IPS-NIHi11 (cell line): ENCODE data around the gene DEK.
"Not testable (repeated sequence)": the region's sequence is repeated elsewhere in the genome, so short reads cannot be mapped to it uniquely, and the experiment has no call there.

Experiments used
- DNase-seq: peaks from one replicate; pipeline ENCODE4 v3.0.0; 2012; ENCODE audit warnings: mixed read lengths, low spot score

Gene DEK

GRCh38 chr6:18237167-18237566 is 27.2 kb downstream of the DEK start:
- no peak for DNase-seq

GRCh38 chr6:18235524-18235923 is 28.8 kb downstream of the DEK start:
- DNase-seq: no peak

- DNase-seq: no peak
Measured at GRCh38 chr6:18234564-18234963, 29.8 kb downstream of the DEK start.

GRCh38 chr6:18233770-18234169 is 30.6 kb downstream of the DEK start:
- not testable (repeated sequence) for DNase-seq

GRCh38 chr6:18231856-18232255 is 32.5 kb downstream of the DEK start:
- DNase-seq: not testable (repeated sequence)

GRCh38 chr6:18228590-18228989 is 35.7 kb downstream of the DEK start:
- DNase-seq: not testable (repeated sequence)

- not testable (repeated sequence) for DNase-seq
Measured at GRCh38 chr6:18227166-18227565, 37.2 kb downstream of the DEK start.

- not testable (repeated sequence) for DNase-seq
Measured at GRCh38 chr6:18226451-18227105, 37.8 kb downstream of the DEK start.

GRCh38 chr6:18221288-18221615 is 43.1 kb downstream of the DEK start:
- DNase-seq: no peak

GRCh38 chr6:18219591-18219990 is 44.7 kb downstream of the DEK start:
- DNase-seq: no peak

GRCh38 chr6:18218233-18218632 is 46.1 kb downstream of the DEK start:
- DNase-seq: no peak

GRCh38 chr6:18216411-18216810 is 47.9 kb downstream of the DEK start:
- DNase-seq: no peak

GRCh38 chr6:18215436-18215835 is 48.9 kb downstream of the DEK start:
- no peak for DNase-seq

- DNase-seq: no peak
Measured at GRCh38 chr6:18214003-18214402, 50.3 kb downstream of the DEK start.

GRCh38 chr6:18213439-18213838 is 50.9 kb downstream of the DEK start:
- no peak for DNase-seq

- no peak for DNase-seq
Measured at GRCh38 chr6:18212231-18212630, 52.1 kb downstream of the DEK start.

GRCh38 chr6:18211338-18211737 is 53.0 kb downstream of the DEK start:
- DNase-seq: no peak

- DNase-seq: no peak
Measured at GRCh38 chr6:18210707-18211106, 53.6 kb downstream of the DEK start.

GRCh38 chr6:18209539-18210197 is 54.7 kb downstream of the DEK start:
- no peak for DNase-seq

- DNase-seq: not testable (repeated sequence)
Measured at GRCh38 chr6:18208778-18209177, 55.6 kb downstream of the DEK start.

- no peak for DNase-seq
Measured at GRCh38 chr6:18207949-18208348, 56.4 kb downstream of the DEK start.

GRCh38 chr6:18207438-18207837 is 56.9 kb downstream of the DEK start:
- no peak for DNase-seq

- DNase-seq: no peak
Measured at GRCh38 chr6:18206591-18206990, 57.7 kb downstream of the DEK start.

- no peak for DNase-seq
Measured at GRCh38 chr6:18204691-18205090, 59.6 kb downstream of the DEK start.
